HG03460 (cell line): ENCODE measurements around the gene CNIH1.
"Not testable (repeated sequence)": the region's sequence is repeated elsewhere in the genome, so short reads cannot be mapped to it uniquely, and the experiment has no call there.

Experiments
- ATAC-seq: cut with Tn5 transposase; IDR thresholded peaks from one replicate; pipeline ENCODE4 v1.9.1; 2021; ENCODE audit not compliant: unreplicated experiment

CNIH1 gene

GRCh38 chr14:54387328-54387727 lies 53.8 kb downstream of the CNIH1 start:
- ATAC-seq, result no peak

GRCh38 chr14:54385556-54385955 lies 55.6 kb downstream of the CNIH1 start:
- no peak for ATAC-seq

GRCh38 chr14:54383835-54384234 lies 57.3 kb downstream of the CNIH1 start:
- ATAC-seq, result no peak

- no peak for ATAC-seq
Measured at GRCh38 chr14:54381821-54382220, 59.4 kb downstream of the CNIH1 start.

- not testable (repeated sequence) for ATAC-seq
Measured at GRCh38 chr14:54380558-54380957, 60.6 kb downstream of the CNIH1 start.

- not testable (repeated sequence) for ATAC-seq
Measured at GRCh38 chr14:54378893-54379292, 62.3 kb downstream of the CNIH1 start.

- ATAC-seq, result no peak
Measured at GRCh38 chr14:54377501-54377900, 63.7 kb downstream of the CNIH1 start.

GRCh38 chr14:54374117-54374884 lies 66.9 kb downstream of the CNIH1 start:
- no peak for ATAC-seq
